Loucy (cell line): ENCODE data around the gene ZC3H18.
"Not testable (repeated sequence)": the region's sequence is repeated elsewhere in the genome, so short reads cannot be mapped to it uniquely, and the experiment has no call there.

Experiments
- H2AFZ ChIP-seq: fragments of 200-600 bp; sonication (generic); 2 replicates; pipeline ENCODE4 v1.6.0; 2016; ENCODE audit warnings: antibody characterized with exemption, mild to moderate bottlenecking, low read length, moderate library complexity
- H3F3A ChIP-seq: fragments of 200-600 bp; 2 replicates; pipeline ENCODE4 v1.6.0; 2016; ENCODE audit warnings: antibody characterized with exemption, low read depth, mild to moderate bottlenecking
- H3K27me3 ChIP-seq: fragments of 200-600 bp; sonication (generic); 2 replicates; pipeline ENCODE4 v1.6.1; 2014; ENCODE audit warnings: low read length, mild to moderate bottlenecking; ENCODE audit not compliant: insufficient read depth, poor library complexity, severe bottlenecking
- H3K36me3 ChIP-seq: fragments of 200-600 bp; sonication (generic); 2 replicates; pipeline ENCODE4 v1.6.1; 2016; ENCODE audit warnings: low read length; ENCODE audit not compliant: insufficient read depth
- H3K4me1 ChIP-seq: fragments of 200-600 bp; sonication (generic); 2 replicates; pipeline ENCODE4 v1.5.1; 2014; ENCODE audit warnings: low read length, mild to moderate bottlenecking; ENCODE audit not compliant: insufficient read depth, poor library complexity, severe bottlenecking
- H3K4me2 ChIP-seq: fragments of 200-600 bp; sonication (generic); 2 replicates; pipeline ENCODE4 v1.6.0; 2014; ENCODE audit warnings: antibody characterized with exemption, low read length, low read depth, mild to moderate bottlenecking; ENCODE audit not compliant: poor library complexity, severe bottlenecking
- H3K4me3 ChIP-seq: fragments of 200-600 bp; sonication (generic); 2 replicates; pipeline ENCODE4 v1.5.1; 2014; ENCODE audit warnings: low read length, mild to moderate bottlenecking, mixed read lengths; ENCODE audit not compliant: poor library complexity, severe bottlenecking
- H3K79me2 ChIP-seq: fragments of 200-600 bp; sonication (generic); 2 replicates; pipeline ENCODE4 v1.6.1; 2014; ENCODE audit warnings: low read length; ENCODE audit not compliant: insufficient read depth
- H3K9ac ChIP-seq: fragments of 200-600 bp; sonication (generic); 2 replicates; pipeline ENCODE4 v1.6.0; 2014; ENCODE audit warnings: mild to moderate bottlenecking, low read depth, low read length, moderate library complexity; ENCODE audit not compliant: poor library complexity, severe bottlenecking
- H3K9me2 ChIP-seq: fragments of 200-600 bp; sonication (generic); replicated peaks from 2 replicates; pipeline ENCODE4 v1.6.1; 2016; ENCODE audit warnings: low read depth, low read length, mixed read lengths
- H3K9me3 ChIP-seq: fragments of 200-600 bp; sonication (generic); 2 replicates; pipeline ENCODE4 v1.6.1; 2014; ENCODE audit warnings: mild to moderate bottlenecking, antibody characterized with exemption, low read length, low read depth; ENCODE audit not compliant: insufficient read depth
- H4K20me1 ChIP-seq: fragments of 200-600 bp; sonication (generic); 2 replicates; pipeline ENCODE4 v1.6.0; 2014; ENCODE audit warnings: antibody characterized with exemption, low read length, mild to moderate bottlenecking; ENCODE audit not compliant: insufficient read depth, poor library complexity, severe bottlenecking
- EZH2phosphoT487 ChIP-seq: fragments of 200-600 bp; IDR thresholded peaks from 2 replicates; pipeline ENCODE4 v1.6.1; 2018; ENCODE audit warnings: antibody characterized with exemption, mild to moderate bottlenecking, moderate library complexity, borderline replicate concordance
- TF ChIP-seq, protein P1 (sequence below): fragments of 200-600 bp; sonication (generic); conservative IDR thresholded peaks from 2 replicates; pipeline ENCODE4 v1.5.1; 2014; ENCODE audit warnings: mild to moderate bottlenecking, antibody characterized with exemption, low read length

ZC3H18 gene

DNA sequence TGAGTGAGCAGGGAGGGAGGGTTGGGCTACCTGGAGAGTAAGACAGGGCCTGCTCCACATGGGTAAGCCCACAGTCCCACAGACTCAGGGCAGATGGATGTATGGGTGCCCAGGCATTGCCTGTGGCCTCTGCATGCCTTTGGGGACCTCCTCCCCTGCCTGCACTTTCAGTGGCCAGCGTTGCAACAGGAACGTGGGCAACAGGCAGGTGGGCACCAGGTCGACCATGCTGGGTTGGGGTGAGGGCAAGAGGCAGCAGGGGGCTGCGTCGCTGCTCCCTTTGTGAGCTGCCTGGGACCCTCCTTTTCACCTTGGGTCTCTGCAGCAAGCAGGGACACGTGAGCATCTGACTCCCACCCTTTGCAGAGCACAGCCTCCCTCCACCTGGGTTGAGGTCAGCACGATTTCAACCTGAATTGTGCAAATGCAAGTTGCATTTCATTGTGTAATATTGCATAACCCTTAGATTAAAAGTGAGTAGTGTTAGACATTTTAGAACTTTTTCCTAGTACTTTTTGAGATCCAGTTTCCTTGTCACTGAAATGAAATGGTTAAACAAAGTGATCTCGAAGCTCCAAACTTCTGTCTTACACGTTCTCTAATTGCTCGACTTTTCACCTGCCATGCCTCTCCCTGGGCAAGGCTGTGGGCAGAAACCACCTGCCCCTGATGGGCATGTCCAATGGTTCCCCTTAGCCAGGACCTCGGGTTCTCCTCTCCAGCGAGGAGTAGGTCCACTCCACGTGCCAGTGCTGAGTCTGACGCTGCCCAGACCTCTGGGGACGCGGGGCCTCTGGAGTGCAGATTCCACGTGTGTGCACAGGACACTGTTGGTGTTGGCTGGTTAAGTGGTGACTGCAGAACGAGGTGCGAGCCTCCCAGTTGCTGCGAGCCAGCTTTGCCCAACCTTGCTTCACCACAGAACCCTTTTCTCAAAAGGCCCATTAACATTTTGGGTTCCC is 35.3 kb downstream of the ZC3H18 start:
- no peak overlapping the region for H3K4me2 ChIP-seq
- H3K36me3 ChIP-seq = peaks cover 23% of the 10 kb centered on the region; the same call in 1 of the 2 replicates
- H3K9me3 ChIP-seq = no peaks in the 10 kb centered on the region
- H2AFZ ChIP-seq = no peak overlapping the region
- H3K4me1 ChIP-seq = no peaks in the 10 kb centered on the region
- H4K20me1 ChIP-seq = no peaks in the 10 kb centered on the region
- H3K27me3 ChIP-seq = no peaks in the 10 kb centered on the region
- no peak overlapping the region for H3K4me3 ChIP-seq
- no peaks in the 10 kb centered on the region for H3F3A ChIP-seq
- H3K9me2 ChIP-seq = no peaks in the 10 kb centered on the region
- H3K9ac ChIP-seq = no peak overlapping the region
- TF ChIP-seq, protein P1, sequence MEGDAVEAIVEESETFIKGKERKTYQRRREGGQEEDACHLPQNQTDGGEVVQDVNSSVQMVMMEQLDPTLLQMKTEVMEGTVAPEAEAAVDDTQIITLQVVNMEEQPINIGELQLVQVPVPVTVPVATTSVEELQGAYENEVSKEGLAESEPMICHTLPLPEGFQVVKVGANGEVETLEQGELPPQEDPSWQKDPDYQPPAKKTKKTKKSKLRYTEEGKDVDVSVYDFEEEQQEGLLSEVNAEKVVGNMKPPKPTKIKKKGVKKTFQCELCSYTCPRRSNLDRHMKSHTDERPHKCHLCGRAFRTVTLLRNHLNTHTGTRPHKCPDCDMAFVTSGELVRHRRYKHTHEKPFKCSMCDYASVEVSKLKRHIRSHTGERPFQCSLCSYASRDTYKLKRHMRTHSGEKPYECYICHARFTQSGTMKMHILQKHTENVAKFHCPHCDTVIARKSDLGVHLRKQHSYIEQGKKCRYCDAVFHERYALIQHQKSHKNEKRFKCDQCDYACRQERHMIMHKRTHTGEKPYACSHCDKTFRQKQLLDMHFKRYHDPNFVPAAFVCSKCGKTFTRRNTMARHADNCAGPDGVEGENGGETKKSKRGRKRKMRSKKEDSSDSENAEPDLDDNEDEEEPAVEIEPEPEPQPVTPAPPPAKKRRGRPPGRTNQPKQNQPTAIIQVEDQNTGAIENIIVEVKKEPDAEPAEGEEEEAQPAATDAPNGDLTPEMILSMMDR = no peak
- TF ChIP-seq EZH2phosphoT487 = no peak
- H3K79me2 ChIP-seq = no peaks in the 10 kb centered on the region

DNA sequence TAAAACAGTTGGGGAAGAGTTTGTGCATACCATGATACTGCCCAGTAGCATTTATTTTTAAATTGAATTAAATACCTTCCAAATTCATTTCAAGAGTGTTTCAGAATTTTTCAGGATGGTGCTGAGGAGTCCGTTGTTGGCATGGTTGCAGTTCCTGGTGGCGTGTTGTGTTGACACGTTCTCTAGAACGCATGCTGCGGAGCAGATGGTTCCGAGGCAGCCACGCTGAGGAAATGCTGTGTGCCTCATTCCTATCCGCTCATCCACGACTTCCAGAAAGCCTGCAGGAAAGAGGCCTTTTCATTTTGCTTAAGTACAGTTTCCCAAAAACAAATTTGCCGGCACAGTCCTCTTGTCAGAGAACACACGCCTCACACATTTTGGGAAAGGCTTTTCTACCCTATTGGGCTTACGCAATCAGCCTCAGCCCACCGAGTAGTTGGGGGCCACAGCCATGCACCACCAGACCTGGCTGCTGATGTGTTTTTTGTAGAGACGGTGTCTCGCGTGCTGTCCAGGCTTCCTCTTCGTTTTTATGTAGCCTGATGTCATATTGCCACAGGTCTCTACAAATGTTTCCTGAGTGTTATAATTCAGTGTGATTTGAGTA is 36.0 kb downstream of the ZC3H18 start:
- no peaks in the 10 kb centered on the region for H3K9me2 ChIP-seq
- no peaks in the 10 kb centered on the region for H3K4me1 ChIP-seq
- no peak overlapping the region for H3K9ac ChIP-seq
- no peaks in the 10 kb centered on the region for H3K27me3 ChIP-seq
- TF ChIP-seq, protein P1 = no peak
- TF ChIP-seq EZH2phosphoT487 = no peak
- H3K36me3 ChIP-seq = peaks cover 21% of the 10 kb centered on the region; the same call in 1 of the 2 replicates
- H2AFZ ChIP-seq = no peak overlapping the region
- no peak overlapping the region for H3K4me3 ChIP-seq
- no peaks in the 10 kb centered on the region for H3F3A ChIP-seq
- no peak overlapping the region for H3K4me2 ChIP-seq
- no peaks in the 10 kb centered on the region for H3K79me2 ChIP-seq
- no peaks in the 10 kb centered on the region for H4K20me1 ChIP-seq
- no peaks in the 10 kb centered on the region for H3K9me3 ChIP-seq

DNA sequence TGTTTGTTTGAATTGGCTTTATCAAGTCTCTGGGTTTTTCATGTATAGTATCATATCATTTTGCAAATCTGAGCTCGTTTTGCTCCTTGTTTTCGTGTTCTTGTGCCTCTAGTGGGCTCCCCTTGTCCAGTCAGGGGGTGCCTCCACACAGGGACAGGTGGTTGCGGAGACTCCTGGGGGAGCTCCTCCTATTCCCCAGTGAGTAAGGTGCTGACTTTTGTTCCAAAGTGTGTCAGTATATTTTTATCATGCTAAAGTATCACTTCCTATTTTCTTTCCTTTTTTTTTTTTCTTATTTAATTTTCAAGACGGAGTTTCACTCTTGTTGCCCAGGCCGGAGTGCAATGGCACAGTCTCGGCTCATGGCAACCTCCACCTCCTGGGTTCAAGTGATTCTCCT is 37.9 kb downstream of the ZC3H18 start:
- Histone ChIP-seq H3K4me3 (no peak overlapping the region), H3K79me2 (no peaks in the 10 kb centered on the region), H3K9me3 (no peaks in the 10 kb centered on the region), H3K4me1 (no peaks in the 10 kb centered on the region), H3K27me3 (no peaks in the 10 kb centered on the region), H4K20me1 (no peaks in the 10 kb centered on the region), H3F3A (no peaks in the 10 kb centered on the region), H3K4me2 (no peak overlapping the region), H3K36me3 (peaks cover 18% of the 10 kb centered on the region; the same call in 1 of the 2 replicates), H3K9me2 (no peaks in the 10 kb centered on the region), H2AFZ (no peak overlapping the region), H3K9ac (no peak overlapping the region)
- TF ChIP-seq, protein P1 = no peak

DNA sequence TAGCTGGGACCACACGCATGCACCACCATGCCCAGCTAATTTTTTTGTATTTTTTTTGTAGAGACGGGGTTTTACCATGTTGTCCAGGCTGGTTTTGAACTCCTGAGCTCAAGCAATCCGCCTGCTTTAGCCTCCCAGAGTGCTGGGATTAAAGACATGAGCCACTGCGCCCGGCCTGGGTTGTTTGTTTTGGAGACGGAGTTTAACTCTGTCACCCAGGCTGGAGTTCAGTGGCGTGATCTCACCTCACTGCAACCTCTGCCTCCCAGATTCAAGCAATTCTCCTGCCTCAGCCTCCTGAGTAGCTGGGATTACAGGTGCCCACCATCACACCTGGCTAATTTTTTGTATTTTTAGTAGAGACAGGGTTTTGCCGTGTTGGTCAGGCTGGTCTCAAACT is 39.2 kb downstream of the ZC3H18 start:
- H3K4me2 ChIP-seq, H3K9ac ChIP-seq, H3K4me3 ChIP-seq, H3K79me2 ChIP-seq, H3K9me2 ChIP-seq, H3K4me1 ChIP-seq, H3K27me3 ChIP-seq, H3K9me3 ChIP-seq, H3F3A ChIP-seq, H4K20me1 ChIP-seq, H2AFZ ChIP-seq: not testable (repeated sequence)
- peaks cover 18% of the 10 kb centered on the region; the same call in 1 of the 2 replicates for H3K36me3 ChIP-seq
